Measurements from ENCODE around the gene ZNF629.

- TF ChIP-seq CTCF (IDR thresholded peaks at IDR 0.05) = no peak
- TF ChIP-seq MAX (IDR thresholded peaks at IDR 0.05; ENCODE audit: low read depth) = no peak
- TF ChIP-seq USF2 (IDR thresholded peaks at IDR 0.05; ENCODE audit: borderline replicate concordance, low read depth, low read length) = no peak
- TF ChIP-seq NFIC (IDR thresholded peaks at IDR 0.05; ENCODE audit: borderline replicate concordance) = no peak
- TF ChIP-seq EZH2phosphoT487 (IDR thresholded peaks at IDR 0.05; ENCODE audit: borderline replicate concordance, low read depth) = no peak
- TF ChIP-seq EP300 (IDR thresholded peaks at IDR 0.05; ENCODE audit: borderline replicate concordance in 1 of 2, low read depth in 1 of 2, low read length in 1 of 2) = no peak; a peak in 1 of 4 replicates
- no peak for TF ChIP-seq POLR2AphosphoS5 (IDR thresholded peaks at IDR 0.05; ENCODE audit: low read depth, low read length)
- no peak for TF ChIP-seq RAD21 (IDR thresholded peaks at IDR 0.05; ENCODE audit: low read length)
- TF ChIP-seq TAF1 (IDR thresholded peaks at IDR 0.05; ENCODE audit: borderline replicate concordance, low read depth, low read length) = no peak
- no peak for TF ChIP-seq MEF2A (IDR thresholded peaks at IDR 0.05; ENCODE audit: borderline replicate concordance, low read depth)
- TF ChIP-seq RFX5 (IDR thresholded peaks at IDR 0.05; ENCODE audit: low read length) = no peak
- TF ChIP-seq JUND (IDR thresholded peaks at IDR 0.05) = no peak
Observed at GRCh38 chr16:30775131-30775391, 11.9 kb downstream of the ZNF629 start.

Data from SK-N-SH (cell line).